ENCODE data around the gene GPR25.

DNA sequence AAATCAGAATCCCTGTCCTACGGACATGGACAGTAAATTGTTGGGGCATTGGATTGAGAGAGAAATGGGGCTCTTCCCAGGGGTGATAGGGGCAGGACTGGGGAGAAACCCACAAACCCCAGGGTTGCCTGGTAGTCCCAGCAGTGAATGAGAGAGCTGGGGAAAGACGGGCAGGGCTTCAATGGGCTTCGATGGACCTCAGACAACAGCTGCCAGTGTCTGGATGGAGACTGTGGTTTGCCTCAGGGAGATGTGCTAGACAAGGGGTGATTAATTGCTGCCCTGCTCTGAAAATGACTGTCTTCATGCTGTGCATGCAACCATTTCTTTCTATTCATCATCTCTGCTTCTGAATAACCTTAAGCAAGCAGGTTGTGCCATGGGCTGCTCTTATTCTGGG lies 7.4 kb downstream of the GPR25 start:
- TF ChIP-seq SUZ12 (IDR thresholded peaks at IDR 0.05; ENCODE audit: extremely low read depth, insufficient read depth, insufficient read length) (no peak), YY1 (IDR thresholded peaks at IDR 0.05; ENCODE audit: insufficient read depth, insufficient read length) (no peak), ZNF274 (IDR thresholded peaks at IDR 0.05; ENCODE audit: low read depth, low read length) (no peak)

All from NT2/D1 (cell line).